ENCODE results near the gene LMAN2L.

The LMAN2L gene

DNA sequence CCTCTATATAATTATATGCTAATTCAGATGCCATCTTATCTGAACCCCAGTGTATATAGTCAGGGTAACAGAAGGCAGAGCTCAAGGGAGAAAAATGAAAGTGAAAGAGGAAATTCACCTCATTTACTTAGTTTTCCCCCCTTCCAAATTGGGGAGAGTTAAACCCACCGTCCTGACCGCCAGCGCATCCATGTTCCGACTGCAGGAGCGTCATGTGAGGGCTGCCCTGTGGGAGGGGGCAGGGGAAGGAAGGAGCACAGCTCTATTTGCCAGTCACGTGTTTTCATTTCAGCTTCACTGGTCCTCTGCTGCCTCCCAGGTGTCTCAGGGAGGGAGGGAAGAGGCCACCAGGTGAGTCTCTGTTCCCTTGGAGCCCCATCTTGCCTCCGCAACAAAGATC lies 34.1 kb upstream of the LMAN2L start:
- Histone ChIP-seq H3K27ac (no peak overlapping the region), H3K4me3 (no peak overlapping the region)
- TF ChIP-seq, protein P1, sequence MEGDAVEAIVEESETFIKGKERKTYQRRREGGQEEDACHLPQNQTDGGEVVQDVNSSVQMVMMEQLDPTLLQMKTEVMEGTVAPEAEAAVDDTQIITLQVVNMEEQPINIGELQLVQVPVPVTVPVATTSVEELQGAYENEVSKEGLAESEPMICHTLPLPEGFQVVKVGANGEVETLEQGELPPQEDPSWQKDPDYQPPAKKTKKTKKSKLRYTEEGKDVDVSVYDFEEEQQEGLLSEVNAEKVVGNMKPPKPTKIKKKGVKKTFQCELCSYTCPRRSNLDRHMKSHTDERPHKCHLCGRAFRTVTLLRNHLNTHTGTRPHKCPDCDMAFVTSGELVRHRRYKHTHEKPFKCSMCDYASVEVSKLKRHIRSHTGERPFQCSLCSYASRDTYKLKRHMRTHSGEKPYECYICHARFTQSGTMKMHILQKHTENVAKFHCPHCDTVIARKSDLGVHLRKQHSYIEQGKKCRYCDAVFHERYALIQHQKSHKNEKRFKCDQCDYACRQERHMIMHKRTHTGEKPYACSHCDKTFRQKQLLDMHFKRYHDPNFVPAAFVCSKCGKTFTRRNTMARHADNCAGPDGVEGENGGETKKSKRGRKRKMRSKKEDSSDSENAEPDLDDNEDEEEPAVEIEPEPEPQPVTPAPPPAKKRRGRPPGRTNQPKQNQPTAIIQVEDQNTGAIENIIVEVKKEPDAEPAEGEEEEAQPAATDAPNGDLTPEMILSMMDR (IDR thresholded peaks at IDR 0.05), result no peak
- DNase-seq (ENCODE audit: low spot score), result no peak

DNA sequence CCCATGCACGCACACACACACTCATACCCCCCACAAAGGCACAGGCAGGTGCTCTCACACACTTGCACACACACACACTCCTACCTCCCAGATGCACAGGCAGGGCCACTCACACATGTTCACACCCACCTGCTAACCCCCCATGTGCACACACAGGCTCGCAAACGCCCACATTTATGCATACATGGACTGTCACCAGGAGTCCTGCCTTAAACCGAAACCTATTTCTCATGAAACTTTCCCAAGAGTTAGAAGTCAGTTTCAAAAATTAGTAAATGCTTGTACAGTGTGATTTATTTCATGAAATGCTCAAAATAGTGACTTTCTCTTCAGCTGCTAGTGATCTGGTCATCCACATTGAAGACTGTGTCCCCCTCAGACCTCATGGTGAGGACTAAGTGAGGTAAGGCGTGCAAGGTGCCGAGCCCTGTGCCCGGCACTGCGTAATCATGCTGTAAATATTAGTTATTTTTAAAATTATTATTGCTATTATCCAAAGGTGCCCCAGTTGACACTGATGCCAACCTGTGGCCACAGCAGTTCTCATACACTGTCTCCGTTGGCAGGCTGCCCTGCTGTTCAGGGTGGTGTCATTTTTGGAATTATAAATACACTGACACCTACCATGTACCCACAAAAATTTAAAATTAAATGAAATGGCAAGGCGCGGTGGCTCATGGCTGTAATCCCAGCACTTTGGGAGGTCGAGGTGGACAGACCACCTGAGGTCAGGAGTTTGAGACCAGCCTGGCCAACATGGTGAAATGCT lies 33.2 kb upstream of the LMAN2L start:
- Histone ChIP-seq H3K27ac (no peak overlapping the region), H3K4me3 (no peak overlapping the region)
- no peak for DNase-seq (ENCODE audit: low spot score)
- TF ChIP-seq, protein P1 (IDR thresholded peaks at IDR 0.05), result no peak

DNA sequence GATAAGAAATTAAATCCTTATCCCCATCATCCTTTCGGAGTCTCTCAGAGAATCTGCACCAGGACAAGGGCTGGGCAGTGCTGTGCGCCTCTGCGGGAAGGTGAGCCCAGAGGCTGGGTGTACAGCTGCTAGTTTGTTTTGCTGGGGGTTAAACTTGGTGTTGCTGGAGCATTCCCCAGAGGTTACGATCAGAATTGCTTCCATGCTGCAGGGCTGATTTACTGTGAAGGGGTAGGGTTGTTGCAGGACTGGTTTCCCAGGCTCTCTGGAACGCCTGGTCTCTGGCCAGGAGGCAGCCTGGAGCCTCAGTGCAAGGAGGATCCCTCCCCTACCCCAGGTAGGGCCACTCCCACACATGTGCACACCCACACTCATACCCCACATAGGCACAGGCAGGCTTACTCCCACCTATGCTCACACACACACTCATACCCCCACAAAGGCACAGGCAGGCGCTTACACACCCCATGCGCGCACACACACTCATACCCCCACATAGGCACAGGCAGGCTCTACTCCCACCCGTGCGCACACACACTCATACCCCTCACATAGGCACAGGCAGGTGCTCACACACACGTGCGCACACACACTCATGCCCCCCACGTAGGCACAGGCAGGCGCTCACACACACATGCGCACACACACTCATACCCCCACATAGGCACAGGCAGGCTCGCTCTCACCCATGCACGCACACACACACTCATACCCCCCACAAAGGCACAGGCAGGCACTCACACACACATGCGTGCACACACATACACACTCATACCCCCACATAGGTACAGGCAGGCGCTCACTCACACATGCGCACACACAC lies 32.1 kb upstream of the LMAN2L start:
- no peak overlapping the region for H3K27ac ChIP-seq

DNA sequence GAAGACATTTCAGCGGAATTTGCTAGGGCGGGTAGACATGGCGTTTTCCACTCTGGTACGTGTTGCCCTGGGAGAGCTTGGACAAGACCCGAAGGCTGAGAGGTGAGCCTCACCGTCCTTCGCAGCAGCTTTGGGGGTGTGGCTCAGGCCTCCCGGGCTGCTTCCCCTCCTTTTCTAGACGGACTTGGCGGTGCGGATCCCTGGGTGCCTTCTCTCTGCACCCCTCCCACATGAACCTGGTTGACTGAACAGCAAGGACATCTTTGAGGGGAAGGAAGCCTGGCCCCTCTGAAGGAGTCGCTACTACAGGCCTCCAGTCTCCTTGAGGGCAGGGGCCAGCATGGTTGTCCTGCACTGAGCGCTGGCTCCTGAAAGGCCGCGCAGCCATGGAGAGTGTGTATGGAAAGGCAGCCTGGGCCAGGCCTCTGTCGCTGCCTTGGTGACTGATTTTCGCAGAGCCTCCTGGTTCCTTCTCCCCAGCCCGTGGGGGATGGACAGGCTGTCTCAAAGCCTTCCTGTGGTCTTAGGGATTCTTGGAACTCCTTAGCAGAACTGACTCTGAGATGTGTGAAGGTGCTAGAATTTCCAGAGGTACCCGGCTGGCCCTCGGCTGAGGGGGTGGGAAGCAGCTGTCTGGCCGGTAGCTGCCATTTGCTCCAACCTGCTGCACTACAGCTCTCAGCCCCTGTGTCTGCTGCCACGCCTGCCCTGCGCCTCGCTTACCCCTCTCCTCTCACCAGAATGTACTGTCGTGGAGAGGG lies 30.8 kb upstream of the LMAN2L start:
- TF ChIP-seq, protein P1 (IDR thresholded peaks at IDR 0.05), result no peak
- DNase-seq (ENCODE audit: low spot score), result no peak
- H3K27ac ChIP-seq, result no peak overlapping the region
- no peak overlapping the region for H3K4me3 ChIP-seq

More for the DNA sequence above, 32.1 kb upstream of the LMAN2L start:
- no peak overlapping the region for H3K4me3 ChIP-seq
- TF ChIP-seq, protein P1 (IDR thresholded peaks at IDR 0.05), result no peak
- no peak for DNase-seq (ENCODE audit: low spot score)

DNA sequence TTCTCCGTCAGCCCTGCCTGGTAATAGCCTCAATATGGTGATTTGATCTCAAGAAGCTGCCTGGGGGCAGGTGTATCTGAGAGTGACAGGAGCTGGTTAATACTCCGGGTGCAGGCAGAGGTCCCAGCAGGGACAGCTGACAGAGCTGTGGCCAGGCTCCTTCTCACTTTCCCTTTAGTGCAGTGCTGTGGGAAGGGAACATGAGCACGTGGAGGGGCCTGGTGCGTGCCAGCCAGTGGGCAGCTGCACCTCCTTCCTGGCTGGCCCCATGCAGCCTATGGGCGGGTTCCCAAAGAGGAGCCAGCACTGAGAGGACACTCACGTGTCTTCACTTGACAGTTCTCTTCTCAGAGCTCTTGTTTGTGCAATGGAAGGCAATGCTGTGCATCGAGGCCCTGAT lies 29.9 kb upstream of the LMAN2L start:
- no peak for DNase-seq (ENCODE audit: low spot score)
- TF ChIP-seq, protein P1 (IDR thresholded peaks at IDR 0.05), result no peak
- Histone ChIP-seq H3K4me3 (no peak overlapping the region), H3K27ac (no peak overlapping the region)

DNA sequence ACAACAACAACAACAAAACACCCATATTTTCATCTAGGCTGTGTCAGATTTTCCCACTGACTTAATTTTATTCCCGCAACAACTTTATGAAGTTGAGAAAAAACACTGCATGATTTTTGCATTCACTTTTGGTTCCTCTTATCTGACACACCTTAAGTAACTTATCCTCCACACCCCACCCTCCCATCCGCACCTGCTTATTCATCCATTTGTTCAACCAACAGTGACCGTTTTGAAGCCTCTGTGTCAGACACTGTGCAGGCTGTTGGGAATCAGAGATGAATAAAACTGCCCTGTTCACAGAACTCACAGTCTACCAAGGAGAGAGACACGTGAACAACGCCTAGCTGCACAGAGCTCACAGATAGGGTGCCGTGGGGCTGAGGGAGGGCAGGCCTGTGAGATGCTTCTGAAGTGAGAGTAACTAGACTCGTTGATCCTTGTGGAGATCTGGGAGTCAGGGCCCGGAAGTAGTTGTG lies 28.3 kb upstream of the LMAN2L start:
- Histone ChIP-seq H3K4me3 (no peak overlapping the region), H3K27ac (no peak overlapping the region)
- TF ChIP-seq, protein P1 (IDR thresholded peaks at IDR 0.05), result no peak
- DNase-seq (ENCODE audit: low spot score), result no peak

Data from coronary artery (tissue), 2 donors.